ENCODE data around the gene UFSP1. TPM values are rescaled to one million over a fixed set of nuclear protein-coding genes. Genes with fewer than 3 reads are reported as not detected.

UFSP1 gene
- total RNA-seq, 1 donor from 2014 or later: 2.9 TPM

DNA sequence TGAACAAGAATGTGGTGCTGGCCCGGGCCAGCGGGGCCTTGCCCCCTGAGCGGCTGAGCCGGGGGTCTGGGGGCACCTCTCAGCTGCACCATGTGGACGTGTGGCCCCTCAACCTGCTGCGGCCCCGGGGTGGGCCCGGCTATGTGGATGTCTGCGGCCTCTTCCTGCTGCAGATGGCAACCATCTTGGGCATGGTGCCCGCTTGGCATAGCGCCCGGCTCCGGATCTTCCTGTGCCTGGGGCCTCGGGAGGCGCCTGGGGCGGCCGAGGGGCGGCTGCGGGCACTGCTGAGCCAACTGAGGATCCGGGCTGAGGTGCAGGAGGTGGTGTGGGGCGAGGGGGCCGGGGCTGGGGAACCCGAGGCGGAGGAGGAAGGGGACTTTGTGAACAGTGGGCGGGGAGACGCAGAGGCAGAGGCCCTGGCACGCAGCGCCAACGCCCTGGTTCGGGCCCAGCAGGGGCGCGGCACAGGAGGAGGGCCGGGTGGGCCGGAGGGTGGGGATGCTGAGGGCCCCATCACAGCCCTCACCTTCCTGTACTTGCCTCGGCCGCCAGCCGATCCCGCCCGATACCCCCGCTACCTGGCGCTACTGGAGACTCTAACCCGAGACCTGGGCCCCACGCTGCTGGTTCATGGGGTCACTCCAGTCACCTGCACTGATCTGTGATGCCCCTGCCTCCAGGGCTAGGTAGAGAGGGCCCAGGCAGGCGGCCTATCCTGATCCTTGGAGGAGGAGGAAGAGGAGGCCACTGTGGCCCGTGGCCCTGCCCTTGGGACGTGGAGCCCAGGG, 23.4 kb downstream of the UFSP1 start:
- TF ChIP-seq, protein P1, sequence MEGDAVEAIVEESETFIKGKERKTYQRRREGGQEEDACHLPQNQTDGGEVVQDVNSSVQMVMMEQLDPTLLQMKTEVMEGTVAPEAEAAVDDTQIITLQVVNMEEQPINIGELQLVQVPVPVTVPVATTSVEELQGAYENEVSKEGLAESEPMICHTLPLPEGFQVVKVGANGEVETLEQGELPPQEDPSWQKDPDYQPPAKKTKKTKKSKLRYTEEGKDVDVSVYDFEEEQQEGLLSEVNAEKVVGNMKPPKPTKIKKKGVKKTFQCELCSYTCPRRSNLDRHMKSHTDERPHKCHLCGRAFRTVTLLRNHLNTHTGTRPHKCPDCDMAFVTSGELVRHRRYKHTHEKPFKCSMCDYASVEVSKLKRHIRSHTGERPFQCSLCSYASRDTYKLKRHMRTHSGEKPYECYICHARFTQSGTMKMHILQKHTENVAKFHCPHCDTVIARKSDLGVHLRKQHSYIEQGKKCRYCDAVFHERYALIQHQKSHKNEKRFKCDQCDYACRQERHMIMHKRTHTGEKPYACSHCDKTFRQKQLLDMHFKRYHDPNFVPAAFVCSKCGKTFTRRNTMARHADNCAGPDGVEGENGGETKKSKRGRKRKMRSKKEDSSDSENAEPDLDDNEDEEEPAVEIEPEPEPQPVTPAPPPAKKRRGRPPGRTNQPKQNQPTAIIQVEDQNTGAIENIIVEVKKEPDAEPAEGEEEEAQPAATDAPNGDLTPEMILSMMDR (IDR thresholded peaks at IDR 0.05): no peak
- no peaks in the 10 kb centered on the region for H3K27me3 Mint-ChIP-seq (ENCODE audit: unreplicated experiment)
- peaks cover 3% of the 10 kb centered on the region for H3K36me3 Mint-ChIP-seq (ENCODE audit: unreplicated experiment)
- H3K4me1 Mint-ChIP-seq (ENCODE audit: unreplicated experiment): peaks cover 32% of the 10 kb centered on the region
- no peak for DNase-seq (ENCODE audit: extremely low spot score, unreplicated experiment)
- peak overlapping the region; percentile 96 for H3K4me3 Mint-ChIP-seq (ENCODE audit: unreplicated experiment)
- no peaks in the 10 kb centered on the region for H3K9me3 Mint-ChIP-seq (ENCODE audit: unreplicated experiment)
- peak overlapping the region; percentile 96 for H3K27ac Mint-ChIP-seq (ENCODE audit: unreplicated experiment)

DNA sequence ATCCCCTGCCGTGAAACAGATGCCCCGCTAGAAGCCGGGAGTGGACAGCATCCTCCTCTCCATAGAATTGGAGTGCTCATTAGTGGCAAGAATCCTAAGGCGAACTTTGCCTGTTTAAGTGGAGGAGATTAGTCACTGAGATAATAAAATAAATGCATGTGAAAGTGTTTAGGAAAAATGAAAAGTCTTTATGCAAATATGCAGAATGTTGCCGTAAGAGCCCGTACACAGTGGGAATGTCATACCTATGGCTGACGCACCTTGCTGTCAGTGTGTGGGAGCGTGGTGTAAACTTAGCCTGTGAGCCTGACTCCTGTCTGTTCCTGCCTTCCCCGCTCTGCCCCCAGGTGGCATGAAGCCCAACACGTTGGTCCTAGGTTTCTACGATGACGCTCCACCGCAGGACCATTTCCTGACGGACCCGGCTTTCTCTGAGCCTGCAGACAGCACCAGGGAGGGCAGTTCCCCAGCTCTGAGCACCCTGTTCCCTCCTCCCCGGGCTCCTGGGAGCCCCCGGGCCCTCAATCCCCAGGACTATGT, 24.1 kb downstream of the UFSP1 start:
- Mint-ChIP-seq H3K27ac (ENCODE audit: unreplicated experiment) (peak overlapping the region; percentile 52), H3K9me3 (ENCODE audit: unreplicated experiment) (no peaks in the 10 kb centered on the region), H3K4me1 (ENCODE audit: unreplicated experiment) (peaks cover 29% of the 10 kb centered on the region), H3K4me3 (ENCODE audit: unreplicated experiment) (no peak overlapping the region), H3K27me3 (ENCODE audit: unreplicated experiment) (no peaks in the 10 kb centered on the region), H3K36me3 (ENCODE audit: unreplicated experiment) (peaks cover 7% of the 10 kb centered on the region)
- TF ChIP-seq, protein P1 (IDR thresholded peaks at IDR 0.05): no peak
- DNase-seq (ENCODE audit: extremely low spot score, unreplicated experiment): no peak

DNA sequence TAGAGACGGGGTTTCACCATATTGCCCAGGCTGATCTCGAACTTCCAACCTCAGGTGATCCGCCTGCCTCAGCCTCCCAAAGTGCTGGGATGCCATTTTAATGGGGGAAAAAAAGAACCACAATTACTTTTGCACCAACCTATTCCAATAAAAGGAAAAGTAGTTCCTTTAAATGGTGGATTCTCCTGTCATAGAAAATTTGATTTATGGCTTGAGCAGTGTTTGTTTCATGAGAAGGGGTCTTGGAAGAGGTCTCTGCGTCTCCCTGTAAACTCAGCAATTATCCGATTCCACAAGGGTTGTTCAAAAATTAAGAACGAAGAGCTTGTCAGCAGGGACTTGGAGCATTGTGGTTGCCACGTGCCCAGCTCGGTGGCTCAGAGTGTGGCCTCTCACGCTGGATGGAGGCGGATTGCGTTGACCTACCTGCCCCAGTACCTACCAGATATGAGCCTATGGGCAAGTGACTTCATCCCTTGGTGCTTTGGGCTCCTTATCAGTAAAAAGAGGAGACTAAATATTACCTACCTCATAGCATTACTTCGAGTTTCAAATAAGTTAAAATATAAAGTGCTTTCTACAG, 25.2 kb downstream of the UFSP1 start:
- Mint-ChIP-seq H3K9me3 (ENCODE audit: unreplicated experiment) (no peaks in the 10 kb centered on the region), H3K27ac (ENCODE audit: unreplicated experiment) (no peak overlapping the region), H3K4me1 (ENCODE audit: unreplicated experiment) (peaks cover 28% of the 10 kb centered on the region), H3K27me3 (ENCODE audit: unreplicated experiment) (no peaks in the 10 kb centered on the region), H3K4me3 (ENCODE audit: unreplicated experiment) (no peak overlapping the region), H3K36me3 (ENCODE audit: unreplicated experiment) (peaks cover 12% of the 10 kb centered on the region)
- DNase-seq (ENCODE audit: extremely low spot score, unreplicated experiment): no peak
- TF ChIP-seq, protein P1 (IDR thresholded peaks at IDR 0.05): no peak

DNA sequence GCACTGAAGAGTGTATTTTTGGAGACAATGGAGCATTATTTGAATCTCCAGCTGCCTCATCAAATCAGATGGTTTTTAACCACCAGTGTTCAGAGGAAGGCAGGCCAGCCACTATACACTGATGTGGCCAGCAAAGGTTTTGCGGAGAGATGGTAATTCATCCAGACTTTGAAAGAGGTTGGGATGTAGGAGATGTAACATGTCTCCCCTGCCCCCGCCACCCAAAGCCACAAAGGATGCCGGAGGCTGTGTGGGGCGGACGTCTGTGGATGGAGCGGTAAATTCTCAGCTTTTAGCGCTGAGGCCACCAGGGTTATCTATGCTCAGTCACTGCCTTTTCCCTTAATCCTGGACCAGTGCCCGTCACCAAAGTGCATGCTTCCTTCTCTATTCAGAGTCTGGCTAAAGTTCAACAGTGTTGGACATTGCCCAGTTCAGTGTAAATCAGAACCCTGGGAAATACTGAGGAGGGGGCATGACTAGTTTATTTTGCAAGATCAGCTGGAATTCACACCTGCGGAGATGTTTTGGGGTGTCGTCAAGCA, 26.0 kb downstream of the UFSP1 start:
- Mint-ChIP-seq H3K4me1 (ENCODE audit: unreplicated experiment) (peaks cover 22% of the 10 kb centered on the region), H3K36me3 (ENCODE audit: unreplicated experiment) (peaks cover 12% of the 10 kb centered on the region), H3K27ac (ENCODE audit: unreplicated experiment) (no peak overlapping the region), H3K27me3 (ENCODE audit: unreplicated experiment) (no peaks in the 10 kb centered on the region), H3K9me3 (ENCODE audit: unreplicated experiment) (no peaks in the 10 kb centered on the region), H3K4me3 (ENCODE audit: unreplicated experiment) (no peak overlapping the region)
- TF ChIP-seq, protein P1 (IDR thresholded peaks at IDR 0.05): no peak
- DNase-seq (ENCODE audit: extremely low spot score, unreplicated experiment): no peak

DNA sequence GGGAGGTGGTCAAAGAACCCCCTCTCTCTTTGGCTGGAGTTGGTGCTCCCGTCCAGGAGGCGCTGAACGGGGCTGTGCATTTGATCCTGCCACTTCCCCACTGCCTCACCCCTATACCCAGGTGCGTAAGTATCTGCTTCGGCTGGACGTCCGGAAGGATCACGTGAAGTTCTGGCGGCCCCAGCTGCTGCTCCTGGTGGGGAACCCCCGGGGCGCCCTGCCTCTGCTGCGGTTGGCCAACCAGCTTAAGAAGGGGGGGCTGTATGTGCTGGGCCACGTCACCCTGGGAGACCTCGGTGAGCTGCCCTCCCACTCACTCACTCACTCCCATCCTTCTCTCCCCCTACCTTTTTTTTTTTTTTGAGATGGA, 27.9 kb downstream of the UFSP1 start:
- H3K4me3 Mint-ChIP-seq (ENCODE audit: unreplicated experiment): no peak overlapping the region
- H3K36me3 Mint-ChIP-seq (ENCODE audit: unreplicated experiment): peaks cover 10% of the 10 kb centered on the region
- TF ChIP-seq, protein P1 (IDR thresholded peaks at IDR 0.05): no peak
- no peaks in the 10 kb centered on the region for H3K27me3 Mint-ChIP-seq (ENCODE audit: unreplicated experiment)
- DNase-seq (ENCODE audit: extremely low spot score, unreplicated experiment): no peak
- no peaks in the 10 kb centered on the region for H3K9me3 Mint-ChIP-seq (ENCODE audit: unreplicated experiment)
- peaks cover 17% of the 10 kb centered on the region for H3K4me1 Mint-ChIP-seq (ENCODE audit: unreplicated experiment)
- no peak overlapping the region for H3K27ac Mint-ChIP-seq (ENCODE audit: unreplicated experiment)

All from osteocyte (in vitro differentiated cells).